Measurements from ENCODE around the gene KCNJ9. TPM values are rescaled to one million over a fixed set of nuclear protein-coding genes. Genes with fewer than 3 reads are reported as not detected.
A peak's percentile ranks its signal among the peaks of the same experiment; 100 is the strongest.

The KCNJ9 gene
- total RNA-seq (2021; fragmentation: NEBNext Ultra II Directional; extraction: Animal tissue kit (Norgen Biotek cat#: 25700)) = not detected
- long read RNA-seq = 0 reads

GRCh38 chr1:160081261-160081936, at the start of gene KCNJ9:
Gene KCNJ9 (plus strand): TSS chr1:160081538. CDS start chr1:160084031, 2,493 bp downstream.
- peak; percentile 33 for DNase-seq
- Mint-ChIP-seq H3K9me3 (no peaks in the 10 kb centered on the region), H3K36me3 (ENCODE audit: low read depth) (no peaks in the 10 kb centered on the region), H3K4me1 (ENCODE audit: low read depth) (peaks cover 8% of the 10 kb centered on the region), H3K4me3 (no peak within 1 kb of the TSS), H3K27me3 (ENCODE audit: insufficient read depth) (peaks cover 42% of the 10 kb centered on the region), H3K27ac (no peak within 1 kb of the TSS)
- TF ChIP-seq CTCF (IDR thresholded peaks at IDR 0.05) = no peak

- no peaks in the 10 kb centered on the region for H3K9me3 Mint-ChIP-seq
- H3K27me3 Mint-ChIP-seq (ENCODE audit: insufficient read depth) = peaks cover 8% of the 10 kb centered on the region
- H3K4me3 Mint-ChIP-seq = peak overlapping the region; percentile 96
- H3K36me3 Mint-ChIP-seq (ENCODE audit: low read depth) = no peaks in the 10 kb centered on the region
- H3K4me1 Mint-ChIP-seq (ENCODE audit: low read depth) = peaks cover 20% of the 10 kb centered on the region
- no peak for DNase-seq
- no peak for TF ChIP-seq CTCF (IDR thresholded peaks at IDR 0.05)
- H3K27ac Mint-ChIP-seq = peak overlapping the region; percentile 71
Measured at GRCh38 chr1:160032165-160032820, 49.0 kb upstream of the KCNJ9 start.

GRCh38 chr1:160040476-160040875, 40.9 kb upstream of the KCNJ9 start:
- Mint-ChIP-seq H3K4me1 (ENCODE audit: low read depth) (no peaks in the 10 kb centered on the region), H3K36me3 (ENCODE audit: low read depth) (no peaks in the 10 kb centered on the region), H3K27ac (no peak overlapping the region), H3K27me3 (ENCODE audit: insufficient read depth) (peaks cover 32% of the 10 kb centered on the region), H3K9me3 (no peaks in the 10 kb centered on the region), H3K4me3 (no peak overlapping the region)
- no peak for TF ChIP-seq CTCF (IDR thresholded peaks at IDR 0.05)
- no peak for DNase-seq

- DNase-seq = no peak
- no peak overlapping the region for H3K4me3 Mint-ChIP-seq
- peaks cover 26% of the 10 kb centered on the region for H3K27me3 Mint-ChIP-seq (ENCODE audit: insufficient read depth)
Measured at GRCh38 chr1:160043543-160043942, 37.8 kb upstream of the KCNJ9 start.

GRCh38 chr1:160045653-160046052, 35.7 kb upstream of the KCNJ9 start:
- H3K27me3 Mint-ChIP-seq (ENCODE audit: insufficient read depth) = peaks cover 22% of the 10 kb centered on the region
- H3K27ac Mint-ChIP-seq = no peak overlapping the region
- no peak for DNase-seq
- H3K9me3 Mint-ChIP-seq = no peaks in the 10 kb centered on the region
- H3K4me1 Mint-ChIP-seq (ENCODE audit: low read depth) = peaks cover 15% of the 10 kb centered on the region
- H3K36me3 Mint-ChIP-seq (ENCODE audit: low read depth) = no peaks in the 10 kb centered on the region
- no peak overlapping the region for H3K4me3 Mint-ChIP-seq
- TF ChIP-seq CTCF (IDR thresholded peaks at IDR 0.05) = no peak

More at GRCh38 chr1:160043543-160043942, 37.8 kb upstream of the KCNJ9 start:
- Mint-ChIP-seq H3K4me1 (ENCODE audit: low read depth) (peaks cover 11% of the 10 kb centered on the region), H3K36me3 (ENCODE audit: low read depth) (no peaks in the 10 kb centered on the region), H3K9me3 (no peaks in the 10 kb centered on the region), H3K27ac (no peak overlapping the region)
- no peak for TF ChIP-seq CTCF (IDR thresholded peaks at IDR 0.05)
